Small intestine (tissue), 7 donors: Measurements from ENCODE around the gene TCERG1L. TPM values are rescaled to one million over a fixed set of nuclear protein-coding genes. Genes with fewer than 3 reads are reported as not detected.

Experiments used
- DNase-seq, 2 donors: peaks; one replicate each; pipeline versions ENCODE4 v3.0.0 to v3.0.0-alpha.2; 2013
- FAIRE-seq: peaks from 2 replicates; lab custom pipeline; 2012; peaks lifted over from hg19 to GRCh38; lab: Jason Lieb, UNC
- H3K27ac ChIP-seq, 3 donors: one replicate each; pipeline ENCODE4 v1.5.1; 2013; ENCODE audit warnings: low read length in 2 of 3, mild to moderate bottlenecking in 2 of 3, control low read depth in 1 of 3, inconsistent platforms in 1 of 3, low read depth in 1 of 3, moderate library complexity in 1 of 3
- H3K27me3 ChIP-seq, 3 donors: one replicate each; pipeline ENCODE4 v1.6.1; 2013; ENCODE audit warnings: low read length in 3 of 3, inconsistent platforms in 1 of 3; ENCODE audit not compliant: control insufficient read depth in 3 of 3, insufficient read depth in 3 of 3
- H3K36me3 ChIP-seq, 3 donors: one replicate each; pipeline ENCODE4 v1.6.1; 2013; ENCODE audit warnings: low read length in 3 of 3, inconsistent platforms in 1 of 3, low read depth in 1 of 3, mild to moderate bottlenecking in 1 of 3, moderate library complexity in 1 of 3; ENCODE audit not compliant: control insufficient read depth in 3 of 3, insufficient read depth in 2 of 3
- H3K4me1 ChIP-seq, 3 donors: one replicate each; pipeline ENCODE4 v1.6.1; 2013; ENCODE audit warnings: low read length in 2 of 3, inconsistent platforms in 1 of 3, low read depth in 1 of 3, mild to moderate bottlenecking in 1 of 3, moderate library complexity in 1 of 3; ENCODE audit not compliant: control insufficient read depth in 3 of 3, insufficient read depth in 2 of 3
- H3K4me3 ChIP-seq, 3 donors: one replicate each; pipeline ENCODE4 v1.5.1; 2013; ENCODE audit warnings: low read length in 3 of 3, control low read depth in 1 of 3, inconsistent platforms in 1 of 3, low read depth in 1 of 3, mild to moderate bottlenecking in 1 of 3, moderate library complexity in 1 of 3
- H3K9me3 ChIP-seq, 2 donors: one replicate each; pipeline ENCODE4 v1.6.1; 2013; ENCODE audit warnings: low read depth in 1 of 2, low read length in 1 of 2; ENCODE audit not compliant: control insufficient read depth in 2 of 2, insufficient read depth in 1 of 2
- WGBS, 3 donors: extraction: QIAGEN DNeasy Blood & Tissue Kit; methylation state at CpG; one replicate each; pipeline ENCODE4 v1.1.7; 2013; 5-methylcytosine and 5-hydroxymethylcytosine counted together
- polyA plus RNA-seq, 4 donors: library from polyadenylated mRNA; stranded (reverse) in 3 of 4; unstranded in 1 of 4; fragments of 200-250 nt in 3 of 4; fragments of 120-200 nt in 1 of 4; gene quantifications; one replicate each; pipeline versions ENCODE4 v1.2.1 to v1.2.3, GENCODE V29; 2013
- donor health status: healthy with polysubstance abuse.
- donor health status: control.
- donor health status: control.
- donor health status: Bipolar disorder and iron deficiency.
- donor health status: healthy.

The TCERG1L gene
- polyA plus RNA-seq, 4 donors: 0.04 to 0.12 TPM; not detected in 2

DNA sequence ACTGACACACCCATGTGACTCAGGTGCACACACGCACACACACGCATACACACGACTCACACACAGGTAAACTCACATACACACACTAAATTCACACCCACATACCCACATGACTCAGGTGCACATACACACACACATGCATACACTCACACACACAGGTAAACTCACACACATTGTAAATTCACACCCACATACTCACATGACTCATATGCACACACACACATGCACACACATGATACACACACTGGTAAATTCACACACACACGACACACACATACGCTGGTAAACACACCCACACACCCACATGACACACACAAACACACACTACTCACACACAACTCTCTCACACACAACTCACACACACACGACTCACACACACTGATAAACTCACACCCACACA, 63.6 kb downstream of the TCERG1L start:
- Histone ChIP-seq H3K36me3 (no peaks in the 10 kb centered on the region), H3K27me3 (peaks cover 0 to 12% (median 2%) of the 10 kb centered on the region in 3 donors), H3K4me1 (no peaks in the 10 kb centered on the region), H3K9me3 (no peaks in the 10 kb centered on the region), H3K27ac (no peak overlapping the region), H3K4me3 (no peak overlapping the region)
- FAIRE-seq (no peak), DNase-seq (no peak)
- WGBS, 3 donors: 77 to 87% (median 83%) methylated on average over 6 of the region's 6 CpGs

DNA sequence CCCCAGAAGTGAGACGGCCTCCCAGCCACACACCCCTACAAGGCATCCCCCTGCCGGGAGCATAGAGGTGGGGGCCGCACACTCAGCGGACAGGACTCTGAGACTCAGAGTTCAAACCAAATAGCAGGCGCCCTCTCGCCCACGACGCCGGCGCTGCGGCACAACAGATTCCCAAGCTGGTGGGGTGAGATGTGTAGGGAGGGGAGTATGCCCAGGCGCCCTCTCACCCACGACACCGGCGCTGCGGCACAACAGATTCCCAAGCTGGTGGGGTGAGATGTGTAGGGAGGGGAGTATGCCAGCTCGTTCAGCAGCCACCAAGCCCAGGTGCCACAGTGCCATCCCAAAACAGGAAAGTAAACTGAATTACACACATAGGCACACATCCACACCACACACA, 64.7 kb downstream of the TCERG1L start:
- DNase-seq (no peak), FAIRE-seq (no peak)
- Histone ChIP-seq H3K27ac (no peak overlapping the region), H3K4me1 (no peaks in the 10 kb centered on the region), H3K4me3 (no peak overlapping the region), H3K36me3 (no peaks in the 10 kb centered on the region), H3K27me3 (peaks cover 0 to 12% (median 2%) of the 10 kb centered on the region in 3 donors), H3K9me3 (no peaks in the 10 kb centered on the region)
- WGBS, 3 donors: 75 to 89% (median 85%) methylated on average over 17 of the region's 17 CpGs

DNA sequence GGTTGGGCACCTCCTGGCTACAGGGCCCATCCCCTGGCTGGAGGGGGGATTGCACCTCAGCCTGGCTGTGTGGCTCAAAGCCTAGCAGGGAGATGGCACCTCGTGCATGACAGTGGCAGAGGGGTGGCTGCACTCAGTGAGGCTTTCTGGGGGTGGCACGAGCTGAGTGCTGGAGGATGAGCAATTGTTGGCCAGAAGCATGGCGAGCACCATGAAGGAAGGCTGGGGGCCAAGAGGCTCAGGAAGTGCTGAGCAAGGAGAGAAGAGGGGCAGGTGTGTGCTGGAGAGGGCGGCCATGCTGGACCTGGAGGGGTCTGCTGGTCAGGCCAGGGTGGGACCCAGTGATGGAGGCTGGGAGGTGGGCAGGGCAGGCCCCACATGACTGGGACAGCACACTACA, 65.4 kb downstream of the TCERG1L start:
- DNase-seq (no peak), FAIRE-seq (no peak)
- H3K27ac ChIP-seq: no peak overlapping the region
- no peaks in the 10 kb centered on the region for H3K36me3 ChIP-seq
- no peaks in the 10 kb centered on the region for H3K9me3 ChIP-seq
- H3K4me3 ChIP-seq: no peak overlapping the region
- H3K4me1 ChIP-seq: no peaks in the 10 kb centered on the region
- WGBS, 3 donors: 55 to 72% (median 70%) methylated on average over 4 of the region's 4 CpGs
- H3K27me3 ChIP-seq: peaks cover 0 to 12% (median 2%) of the 10 kb centered on the region in 3 donors

DNA sequence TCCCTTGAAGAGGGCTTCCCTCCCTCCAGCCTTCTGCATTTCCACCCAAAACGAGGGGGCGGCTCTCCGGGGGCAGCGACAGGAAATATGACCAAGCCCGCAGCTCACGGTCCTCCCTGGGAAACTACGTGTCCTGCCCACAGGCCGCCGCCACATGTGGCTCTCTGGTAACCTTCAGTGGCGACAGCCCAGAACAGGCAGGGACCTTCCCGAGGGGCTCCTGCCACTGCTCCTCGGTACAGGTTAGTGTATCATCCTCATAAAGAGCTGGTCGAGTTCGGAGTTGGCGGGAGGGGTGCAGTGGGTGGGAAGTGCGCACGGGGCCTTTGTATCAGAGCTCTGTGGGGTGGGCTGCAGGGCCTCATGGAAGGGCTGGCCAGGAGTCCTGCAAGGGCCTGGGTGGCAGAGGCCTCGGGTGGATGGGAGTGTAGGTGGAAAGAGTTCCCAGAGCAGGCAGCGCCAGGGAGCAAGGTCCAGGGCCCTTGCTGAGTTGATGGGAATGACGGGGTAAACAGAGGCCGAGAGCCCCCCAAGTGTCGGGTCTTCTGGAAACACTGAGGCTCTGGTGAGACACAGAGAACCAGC, 66.0 kb downstream of the TCERG1L start:
- H3K4me3 ChIP-seq: no peak overlapping the region
- H3K4me1 ChIP-seq: no peaks in the 10 kb centered on the region
- FAIRE-seq: no peak
- no peaks in the 10 kb centered on the region for H3K36me3 ChIP-seq
- no peaks in the 10 kb centered on the region for H3K9me3 ChIP-seq
- H3K27ac ChIP-seq: no peak overlapping the region
- 74 to 80% (median 78%) methylated on average over 22 of the region's 22 CpGs for WGBS, 3 donors
- no peak for DNase-seq
- peaks cover 0 to 12% (median 2%) of the 10 kb centered on the region in 3 donors for H3K27me3 ChIP-seq

DNA sequence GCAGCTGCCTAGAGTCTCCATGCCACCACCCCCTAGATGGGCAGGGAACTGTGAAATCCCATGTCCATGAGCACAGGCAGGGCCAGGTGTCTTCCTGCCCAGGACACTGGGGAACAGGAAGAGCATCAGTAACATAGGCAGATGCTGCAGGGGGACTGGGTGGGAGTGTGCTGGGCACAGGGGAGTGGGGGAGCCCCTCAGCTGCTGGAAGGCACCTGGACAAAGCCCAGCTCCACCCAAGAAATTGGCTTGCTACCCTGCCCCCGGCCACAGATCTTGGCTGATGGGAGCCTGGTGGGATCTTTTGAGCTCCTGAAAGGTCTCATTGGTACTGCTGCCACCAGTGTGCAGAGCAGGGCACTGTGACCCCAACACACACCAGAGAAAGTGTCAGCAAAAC, 66.7 kb downstream of the TCERG1L start:
- Histone ChIP-seq H3K36me3 (no peaks in the 10 kb centered on the region), H3K27ac (no peak overlapping the region), H3K4me1 (no peaks in the 10 kb centered on the region), H3K27me3 (peaks cover 0 to 9% (median 2%) of the 10 kb centered on the region in 3 donors), H3K4me3 (no peak overlapping the region), H3K9me3 (no peaks in the 10 kb centered on the region)
- 54 to 76% (median 67%) methylated on average over 1 of the region's 1 CpG for whole genome bisulfite sequencing, 3 donors
- DNase-seq (no peak), FAIRE-seq (no peak)

DNA sequence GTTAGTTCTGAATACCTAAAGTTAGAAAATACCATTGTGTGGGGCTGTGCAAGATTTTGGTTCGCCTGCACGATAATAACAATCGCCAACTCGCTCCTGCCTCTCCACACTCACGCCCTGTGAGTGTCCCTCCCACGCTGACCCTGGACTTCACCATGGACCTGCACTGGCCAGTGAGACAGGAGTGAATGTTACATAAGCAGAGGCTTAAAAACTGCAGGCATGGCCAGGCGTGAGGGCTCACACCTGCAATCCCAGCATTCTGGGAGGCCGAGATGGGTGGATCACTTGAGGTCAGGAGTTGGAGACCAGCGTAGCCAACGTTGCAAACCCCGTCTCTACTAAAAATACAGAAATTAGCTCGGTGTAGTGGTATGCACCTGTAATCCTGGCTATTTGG, 68.4 kb downstream of the TCERG1L start:
- DNase-seq (no peak), FAIRE-seq (no peak)
- Histone ChIP-seq H3K4me1 (no peaks in the 10 kb centered on the region), H3K9me3 (no peaks in the 10 kb centered on the region), H3K27me3 (peaks cover 0 to 2% (median 0%) of the 10 kb centered on the region in 3 donors), H3K4me3 (no peak overlapping the region), H3K36me3 (no peaks in the 10 kb centered on the region), H3K27ac (no peak overlapping the region)
- 87 to 89% (median 88%) methylated on average over 12 of the region's 12 CpGs for WGBS, 3 donors

DNA sequence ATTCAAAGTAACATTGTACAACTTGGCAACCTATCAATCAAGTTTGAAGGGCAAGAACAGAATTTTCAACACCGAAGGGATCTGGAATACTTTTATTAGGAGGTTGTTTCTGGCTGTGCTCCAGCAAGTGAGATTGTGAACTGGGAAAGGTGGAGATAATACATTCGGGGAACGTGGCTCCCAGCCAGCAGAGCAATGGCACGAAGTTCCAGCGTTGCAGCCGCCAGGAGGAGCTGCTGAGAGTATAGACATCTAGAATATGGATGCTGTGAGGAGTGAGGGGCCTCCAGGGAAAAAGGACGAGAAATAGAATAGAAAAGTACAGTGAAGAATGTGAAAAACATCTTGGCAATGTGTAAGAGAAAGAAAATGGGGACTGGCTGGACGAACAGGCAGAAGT, 69.5 kb downstream of the TCERG1L start:
- no peak overlapping the region for H3K27ac ChIP-seq
- peaks cover 0 to 2% (median 0%) of the 10 kb centered on the region in 3 donors for H3K27me3 ChIP-seq
- H3K36me3 ChIP-seq: no peaks in the 10 kb centered on the region
- no peaks in the 10 kb centered on the region for H3K4me1 ChIP-seq
- 12 to 16% (median 14%) methylated on average over 8 of the region's 8 CpGs for WGBS, 3 donors
- no peak overlapping the region for H3K4me3 ChIP-seq
- no peaks in the 10 kb centered on the region for H3K9me3 ChIP-seq
- DNase-seq (peak; percentile 14 to 15), FAIRE-seq (no peak)

DNA sequence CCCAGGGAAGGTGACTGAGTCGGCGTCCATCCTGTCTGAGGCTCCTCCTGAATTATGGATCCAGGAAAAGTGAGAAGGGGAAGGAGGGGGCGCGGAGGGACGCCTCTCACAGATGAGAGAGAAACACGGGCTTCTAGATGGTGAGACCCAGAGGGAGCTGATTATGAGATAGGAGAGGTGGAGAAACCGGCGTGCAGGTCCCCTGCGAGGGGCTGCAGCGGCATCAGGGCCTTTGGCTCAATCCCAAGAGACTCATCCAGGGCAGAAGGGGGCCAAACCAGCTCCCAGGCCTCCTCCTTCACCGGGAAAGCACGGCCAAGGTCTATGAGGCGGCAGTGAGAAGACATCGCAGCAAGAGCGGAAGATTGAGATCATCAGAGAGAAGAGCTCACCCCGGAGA, 70.8 kb downstream of the TCERG1L start:
- Histone ChIP-seq H3K4me1 (no peaks in the 10 kb centered on the region), H3K36me3 (no peaks in the 10 kb centered on the region), H3K9me3 (no peaks in the 10 kb centered on the region), H3K27me3 (peaks cover 0 to 2% (median 0%) of the 10 kb centered on the region in 3 donors), H3K4me3 (no peak overlapping the region), H3K27ac (no peak overlapping the region)
- DNase-seq (no peak), FAIRE-seq (no peak)
- WGBS, 3 donors: 78 to 84% (median 81%) methylated on average over 14 to 16 of the region's 16 CpGs

DNA sequence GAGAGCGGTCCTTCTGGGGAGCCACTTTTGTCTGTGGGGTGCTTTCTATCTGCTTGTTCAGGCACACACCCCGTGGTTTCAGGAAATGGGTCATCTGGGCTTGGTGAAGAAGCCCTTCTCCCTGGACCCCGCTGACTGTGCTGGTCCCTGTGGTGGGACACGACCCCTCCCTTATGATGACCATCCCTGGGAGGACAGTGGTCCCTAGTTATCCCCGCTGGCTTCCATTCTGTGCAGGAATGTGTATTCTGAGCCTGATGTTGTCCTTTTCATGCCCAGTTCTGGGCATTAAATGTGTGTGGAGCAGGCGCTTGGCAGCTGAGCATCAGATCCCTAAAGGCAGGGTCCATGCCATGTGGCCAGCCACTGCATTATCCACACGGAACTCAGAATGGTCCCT, 71.6 kb downstream of the TCERG1L start:
- Histone ChIP-seq H3K9me3 (no peaks in the 10 kb centered on the region), H3K36me3 (no peaks in the 10 kb centered on the region), H3K4me1 (no peaks in the 10 kb centered on the region), H3K27ac (no peak overlapping the region), H3K4me3 (no peak overlapping the region), H3K27me3 (peaks cover 0 to 2% (median 0%) of the 10 kb centered on the region in 3 donors)
- 60 to 77% (median 66%) methylated on average over 7 of the region's 7 CpGs for WGBS, 3 donors
- no peak for DNase-seq
- no peak for FAIRE-seq
